ENCODE measurements around the gene LMF2. TPM values are rescaled to one million over a fixed set of nuclear protein-coding genes. Genes with fewer than 3 reads are reported as not detected.

LMF2 gene
- total and polyA plus RNA-seq, 2 of the 4 experiments (the other 2 are of a cell fraction), result 16.8 to 82.6 TPM

DNA sequence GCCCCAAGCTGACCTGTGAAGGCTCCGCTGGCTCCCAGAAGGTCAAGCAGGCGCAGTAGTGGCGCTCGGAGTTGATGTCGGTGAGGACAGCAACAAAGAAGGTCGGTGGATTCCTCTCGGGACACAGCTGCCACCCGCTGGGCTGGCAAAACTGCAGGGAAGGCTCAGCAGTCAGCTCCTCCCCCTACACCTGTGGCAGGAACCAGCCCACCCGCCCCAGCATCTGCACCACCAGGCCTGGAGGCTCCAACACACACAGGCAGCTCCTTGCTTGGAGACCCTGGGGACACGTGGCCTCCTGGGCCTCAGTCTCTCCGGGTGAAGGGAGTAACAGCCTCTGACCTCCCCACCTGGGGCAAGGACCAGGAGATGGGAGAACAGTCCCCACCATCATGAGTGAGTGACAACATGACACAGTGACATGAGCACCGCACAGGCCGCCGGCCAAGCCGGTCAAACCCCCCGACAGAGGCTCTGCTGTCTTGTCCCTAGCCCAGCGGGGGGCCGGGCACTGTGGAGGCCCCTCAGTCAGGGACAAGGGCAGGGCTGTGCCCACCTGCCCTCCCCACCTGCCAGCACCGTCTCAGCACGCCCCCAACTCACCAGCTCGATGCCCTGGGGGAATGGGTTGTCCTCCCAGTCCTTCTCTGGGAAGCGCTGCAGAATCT lies 39.6 kb downstream of the LMF2 start:
- WGBS, 2 experiments (ENCODE audit: extremely low coverage in 2 of 2, insufficient read length in 1 of 2), result 90% methylated on average over 7 of the region's 22 CpGs; no CpG with 5 or more reads in 1 of the 2 experiments
- no peak overlapping the region for H3K14ac ChIP-seq (replicated peaks; ENCODE audit: low read depth, low read length)
- no peak overlapping the region for H2BK15ac ChIP-seq (ENCODE audit: low read depth, low read length)
- H3K9ac ChIP-seq (ENCODE audit: low read depth, low read length), result no peak overlapping the region
- H3K4me1 ChIP-seq (ENCODE audit: control insufficient read depth, insufficient read depth, low read length), result peaks cover 15% of the 10 kb centered on the region
- intact Hi-C loops (cut with micrococcal nuclease) (no loop called here), in situ Hi-C loops (cut with MboI; ENCODE audit: low sequenced_read_pairs) (no loop called here), dilution Hi-C loops (cut with HindIII; ENCODE audit: low sequenced_read_pairs, unreplicated experiment) (no loop called here)
- peaks cover 21 to 63% of the 10 kb centered on the region in 2 experiments; a peak in 3 of 4 replicates for H3K79me1 ChIP-seq (ENCODE audit: low read depth in 1 of 2, low read length in 2 of 2)
- H3K18ac ChIP-seq (ENCODE audit: low read depth, low read length), result no peak overlapping the region
- ChIA-PET CTCF (no interaction called here), POLR2A (ENCODE audit: unreplicated experiment) (no interaction called here)
- no peak overlapping the region for H3K4me2 ChIP-seq (ENCODE audit: low read depth, low read length)
- H2AK5ac ChIP-seq (ENCODE audit: low read depth, low read length), result no peak overlapping the region
- DNase-seq (no peak), ATAC-seq (ENCODE audit: low read depth) (no peak)
- H2BK20ac ChIP-seq (ENCODE audit: low read depth, low read length), result no peak overlapping the region
- no peak overlapping the region for H3K56ac ChIP-seq (ENCODE audit: extremely low read depth, insufficient read depth, low read length)
- H3K9me3 ChIP-seq (ENCODE audit: control insufficient read depth, insufficient read depth, low read length), result no peaks in the 10 kb centered on the region
- peaks cover 15% of the 10 kb centered on the region for H3K9me1 ChIP-seq (ENCODE audit: insufficient read depth, low read length)
- no peak overlapping the region for H2BK5ac ChIP-seq (ENCODE audit: low read depth, low read length, poor library complexity, severe bottlenecking)
- H4K5ac ChIP-seq (ENCODE audit: low read depth, low read length), result no peak overlapping the region
- H3K23ac ChIP-seq (ENCODE audit: low read depth, low read length), result no peak overlapping the region
- H3K36me3 ChIP-seq (ENCODE audit: control insufficient read depth, insufficient read depth, low read length), result peaks cover 51% of the 10 kb centered on the region
- no peak overlapping the region for H3K27ac ChIP-seq (ENCODE audit: insufficient read depth, low read length)
- H3K4ac ChIP-seq (ENCODE audit: low read depth, low read length), result no peak overlapping the region
- H2AFZ ChIP-seq (replicated peaks; ENCODE audit: low read length, poor library complexity), result no peak overlapping the region
- H2BK120ac ChIP-seq (ENCODE audit: low read depth, low read length), result no peak overlapping the region
- no peak overlapping the region for H2AK9ac ChIP-seq (replicated peaks; ENCODE audit: low read depth, low read length, poor library complexity)
- no peak overlapping the region for H4K91ac ChIP-seq (ENCODE audit: insufficient read depth, low read depth, low read length)
- no peaks in the 10 kb centered on the region for H3K27me3 ChIP-seq (ENCODE audit: control insufficient read depth, insufficient read depth, low read length)
- peaks cover 53% of the 10 kb centered on the region for H4K20me1 ChIP-seq (ENCODE audit: insufficient read depth, low read length)
- BruUV-seq (replicated peaks), result no TSS peak
- H3K4me3 ChIP-seq (ENCODE audit: insufficient read depth, low read depth, low read length), result no peak overlapping the region
- TF ChIP-seq FOS (IDR thresholded peaks at IDR 0.05; ENCODE audit: low read depth, low read length), result no peak
- no peak for TF ChIP-seq BHLHE40 (IDR thresholded peaks at IDR 0.05; ENCODE audit: low read depth, low read length)
- no peak for TF ChIP-seq MAZ (IDR thresholded peaks at IDR 0.05; ENCODE audit: borderline replicate concordance, low read depth, low read length)
- no peak for TF ChIP-seq NFE2L2 (IDR thresholded peaks at IDR 0.05; ENCODE audit: low read depth, low read length)
- no peak for TF ChIP-seq USF2 (IDR thresholded peaks at IDR 0.05; ENCODE audit: low read depth, low read length)
- no peak for TF ChIP-seq RCOR1 (IDR thresholded peaks at IDR 0.05; ENCODE audit: insufficient replicate concordance, low read length)
- TF ChIP-seq SMC3 (IDR thresholded peaks at IDR 0.05; ENCODE audit: low read depth, low read length), result no peak
- no peak for TF ChIP-seq POLR2A (IDR thresholded peaks at IDR 0.05; ENCODE audit: low read depth, low read length)
- no peak for TF ChIP-seq CHD1 (IDR thresholded peaks at IDR 0.05; ENCODE audit: low read depth, low read length)
- no peak for TF ChIP-seq MXI1 (IDR thresholded peaks at IDR 0.05; ENCODE audit: borderline replicate concordance, low read depth, low read length)
- TF ChIP-seq CTCF (conservative IDR thresholded peaks at IDR 0.05; ENCODE audit: low read depth, low read length), result no peak
- no peak for TF ChIP-seq MAFK (IDR thresholded peaks at IDR 0.05; ENCODE audit: low read depth, low read length)
- TF ChIP-seq RAD21 (IDR thresholded peaks at IDR 0.05; ENCODE audit: low read length), result no peak
- no peak overlapping the region for H4K8ac ChIP-seq (ENCODE audit: low read depth in 2 of 2, low read length in 2 of 2)

Data from IMR-90 (cell line).